GM12874 (cell line): ENCODE data around the gene PPP1R12A.

Experiments
- CTCF ChIP-seq: IDR thresholded peaks from 2 replicates; pipeline ENCODE4 v1.5.1; 2011; ENCODE audit warnings: low read depth, mild to moderate bottlenecking, control low read depth, low read length, moderate library complexity; ENCODE audit not compliant: insufficient read depth

Gene PPP1R12A

GRCh38 chr12:79737875-79738718, 196.8 kb downstream of the PPP1R12A start:
- TF ChIP-seq CTCF: peak; percentile 49

GRCh38 chr12:79732638-79733037, 202.3 kb downstream of the PPP1R12A start:
- no peak for TF ChIP-seq CTCF

- no peak for TF ChIP-seq CTCF
Observed at GRCh38 chr12:79725987-79726386, 208.9 kb downstream of the PPP1R12A start.
